ENCODE results near the gene ETV3.
A peak's percentile ranks its signal among the peaks of the same experiment; 100 is the strongest.

ETV3 gene

GRCh38 chr1:157142765-157143423 is 4.7 kb upstream of the ETV3 start:
- no peak for TF ChIP-seq Cebpa-rat (IDR thresholded peaks at IDR 0.05)
- Histone ChIP-seq H3K4me2 (no peak overlapping the region), H4K20me1 (peaks cover under 1% of the 10 kb centered on the region), H3K9me3 (no peaks in the 10 kb centered on the region), H3K9ac (no peak overlapping the region), H3K4me1 (peaks cover 9% of the 10 kb centered on the region), H3K36me3 (no peaks in the 10 kb centered on the region), H3K27me3 (no peaks in the 10 kb centered on the region), H3K4me3 (no peak overlapping the region), H3K27ac (no peak overlapping the region)

DNA sequence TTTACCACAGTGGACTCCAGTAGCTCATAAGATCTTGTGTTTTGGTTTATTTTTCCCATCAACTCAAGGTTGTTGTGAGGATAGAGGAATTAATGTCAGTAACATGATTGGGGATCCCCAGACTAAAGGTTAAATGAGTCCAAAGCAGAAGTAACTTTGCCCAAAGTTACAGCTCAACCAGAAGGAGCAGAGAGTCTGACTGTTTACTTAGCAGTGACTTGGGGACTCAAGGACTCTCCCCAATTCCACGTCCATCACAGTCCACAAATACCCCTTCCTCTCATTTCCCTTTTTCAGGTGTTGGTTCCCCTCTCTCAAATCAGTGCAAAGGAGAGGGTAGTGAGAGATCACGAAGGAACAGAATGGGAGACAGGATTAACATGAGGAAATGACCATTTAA is 4.0 kb upstream of the ETV3 start:
- no peaks in the 10 kb centered on the region for H3K27me3 ChIP-seq
- no peak overlapping the region for H3K9ac ChIP-seq
- peaks cover 8% of the 10 kb centered on the region for H4K20me1 ChIP-seq
- TF ChIP-seq Cebpa-rat (IDR thresholded peaks at IDR 0.05), result no peak
- no peaks in the 10 kb centered on the region for H3K9me3 ChIP-seq
- no peak overlapping the region for H3K27ac ChIP-seq
- H3K4me1 ChIP-seq, result peaks cover 9% of the 10 kb centered on the region
- H3K4me3 ChIP-seq, result no peak overlapping the region
- no peaks in the 10 kb centered on the region for H3K36me3 ChIP-seq
- H3K4me2 ChIP-seq, result no peak overlapping the region

- Histone ChIP-seq H3K27ac (no peak overlapping the region), H3K27me3 (no peaks in the 10 kb centered on the region), H3K4me1 (peaks cover 18% of the 10 kb centered on the region), H3K4me3 (no peak overlapping the region), H3K9ac (no peak overlapping the region), H4K20me1 (peaks cover 17% of the 10 kb centered on the region), H3K36me3 (0 out of 2 replicates have a peak, but pooled peaks cover under 1% of the 10 kb centered on the region), H3K4me2 (no peak overlapping the region), H3K9me3 (no peaks in the 10 kb centered on the region)
- no peak for TF ChIP-seq Cebpa-rat (IDR thresholded peaks at IDR 0.05)
These were observed 3.1 kb upstream of the ETV3 start for GRCh38 chr1:157141212-157141855.

DNA sequence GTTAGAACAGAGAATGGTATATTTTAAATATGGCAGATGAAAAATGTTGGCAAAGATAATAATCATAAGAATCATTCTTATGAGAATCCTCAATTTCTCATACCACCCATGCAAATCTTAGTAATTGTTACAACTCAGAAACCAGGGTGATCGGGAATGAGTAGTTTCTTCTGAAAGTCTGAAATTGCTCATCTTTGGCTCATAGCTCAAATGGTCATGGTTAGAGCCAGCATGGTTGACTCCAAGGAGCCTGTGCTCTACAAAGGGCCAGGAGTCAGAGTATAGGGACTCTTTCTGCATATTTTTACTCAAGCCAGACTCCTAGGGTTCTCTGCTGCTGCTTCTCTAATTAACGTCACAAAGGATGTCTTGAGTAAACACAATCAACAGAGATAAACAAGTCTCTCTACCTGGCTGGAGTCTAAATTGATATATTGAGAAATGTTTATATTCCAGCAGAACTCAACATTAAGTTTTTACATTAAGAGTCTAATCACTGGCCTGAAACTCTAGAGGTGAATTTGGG is 1.9 kb upstream of the ETV3 start:
- H3K27me3 ChIP-seq, result no peaks in the 10 kb centered on the region
- peaks cover 30% of the 10 kb centered on the region for H3K4me1 ChIP-seq
- H3K36me3 ChIP-seq, result peaks cover 12% of the 10 kb centered on the region
- H3K27ac ChIP-seq, result no peak overlapping the region
- no peaks in the 10 kb centered on the region for H3K9me3 ChIP-seq
- TF ChIP-seq Cebpa-rat (IDR thresholded peaks at IDR 0.05), result no peak
- peaks cover 29% of the 10 kb centered on the region for H4K20me1 ChIP-seq
- H3K9ac ChIP-seq, result no peak overlapping the region
- H3K4me3 ChIP-seq, result no peak overlapping the region
- no peak overlapping the region for H3K4me2 ChIP-seq

DNA sequence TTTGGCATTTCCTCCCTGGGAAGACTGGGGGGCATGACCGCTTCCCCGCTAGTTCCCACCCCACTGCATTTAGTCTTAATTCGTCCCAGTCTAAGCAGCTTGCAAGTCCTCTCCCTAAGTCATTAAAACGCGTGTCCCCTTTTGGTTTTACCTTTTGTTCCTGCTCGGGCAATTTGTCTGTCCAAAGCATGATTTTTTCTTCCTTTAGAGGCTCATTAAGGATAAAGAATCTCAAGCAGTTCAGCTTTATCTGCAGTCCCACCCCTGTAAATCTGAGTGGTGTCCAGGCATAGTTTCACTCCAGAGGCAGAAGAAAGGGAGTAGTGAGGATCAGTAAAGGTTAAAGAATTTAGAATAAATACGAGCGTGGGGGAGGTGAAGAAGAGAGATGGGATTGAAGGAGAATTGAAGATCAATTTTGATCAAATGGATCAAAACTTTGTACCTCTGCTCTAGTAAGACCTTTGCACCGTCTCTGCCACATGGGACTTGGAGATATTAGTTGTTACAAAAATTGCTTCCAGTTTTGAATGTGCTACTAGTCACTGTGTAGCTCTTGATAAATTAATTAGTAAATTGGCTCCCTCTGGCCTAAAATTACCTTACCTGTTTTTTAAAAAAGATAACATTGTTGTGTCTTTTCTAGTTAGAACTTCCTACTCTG is 989 bp upstream of the ETV3 start:
- Histone ChIP-seq H3K27ac (peak overlapping the region; percentile 94), H3K9ac (peak overlapping the region; percentile 88), H3K4me1 (peaks cover 39% of the 10 kb centered on the region), H3K27me3 (no peaks in the 10 kb centered on the region), H4K20me1 (peaks cover 38% of the 10 kb centered on the region), H3K9me3 (no peaks in the 10 kb centered on the region), H3K4me2 (peak overlapping the region; percentile 96), H3K4me3 (peak overlapping the region; percentile 91), H3K36me3 (peaks cover 22% of the 10 kb centered on the region)
- no peak for TF ChIP-seq Cebpa-rat (IDR thresholded peaks at IDR 0.05)

DNA sequence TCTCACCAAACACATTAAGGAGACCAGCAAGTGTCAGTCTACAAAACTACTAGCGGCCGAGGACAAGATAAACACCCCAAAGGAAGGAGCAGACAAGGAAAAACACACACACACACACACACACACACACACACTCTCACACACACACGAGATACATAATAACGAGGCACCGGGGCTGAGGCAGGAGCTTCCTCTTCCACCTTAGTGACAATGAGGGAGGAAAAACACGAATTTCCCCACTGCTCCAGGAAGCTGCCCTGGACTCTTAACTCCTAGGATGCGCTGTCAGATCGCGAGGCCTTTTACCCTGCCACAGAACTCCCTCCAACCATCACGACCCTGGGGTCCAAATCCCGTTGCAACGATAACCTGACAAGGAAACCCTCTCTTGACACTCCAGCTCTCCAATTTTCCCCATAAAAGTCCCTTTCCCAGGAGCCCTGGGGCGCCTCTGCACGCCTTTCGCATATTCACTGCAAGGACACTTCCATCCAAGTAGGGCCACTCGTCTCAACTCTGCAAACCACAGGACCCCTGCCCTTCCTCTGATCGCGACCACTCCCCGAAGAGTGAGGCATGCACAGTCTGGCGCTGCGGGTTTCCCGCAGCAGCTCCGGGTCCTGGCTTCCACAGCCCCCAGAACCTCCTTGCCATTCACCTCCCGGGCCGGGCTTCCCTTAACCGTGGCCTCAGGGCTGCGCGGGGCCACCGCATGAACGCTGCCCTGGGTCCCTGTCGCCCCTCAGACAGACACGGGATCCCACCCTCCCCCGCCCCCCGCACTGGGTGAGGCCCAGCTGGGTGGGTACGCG is 581 bp downstream of the ETV3 start:
- peaks cover 54% of the 10 kb centered on the region for H4K20me1 ChIP-seq
- peak overlapping the region; percentile 94 for H3K27ac ChIP-seq

GRCh38 chr1:157137046-157137407 is 1.2 kb downstream of the ETV3 start:
- peak overlapping the region; percentile 91 for H3K4me3 ChIP-seq
- H3K27ac ChIP-seq, result 0 out of 2 replicates have a peak overlapping the region, but pooled peaks have one; percentile 94
- H3K9ac ChIP-seq, result peak overlapping the region; percentile 88
- peaks cover 43% of the 10 kb centered on the region for H3K36me3 ChIP-seq
- TF ChIP-seq Cebpa-rat (IDR thresholded peaks at IDR 0.05), result no peak
- no peaks in the 10 kb centered on the region for H3K27me3 ChIP-seq
- peaks cover 61% of the 10 kb centered on the region for H3K4me1 ChIP-seq
- peak overlapping the region; percentile 96 for H3K4me2 ChIP-seq
- peaks cover 60% of the 10 kb centered on the region for H4K20me1 ChIP-seq
- no peaks in the 10 kb centered on the region for H3K9me3 ChIP-seq

More for the DNA sequence above, 581 bp downstream of the ETV3 start:
- Histone ChIP-seq H3K9ac (peak overlapping the region; percentile 88), H3K9me3 (no peaks in the 10 kb centered on the region), H3K4me3 (peak overlapping the region; percentile 91), H3K4me2 (peak overlapping the region; percentile 96), H3K4me1 (peaks cover 55% of the 10 kb centered on the region), H3K36me3 (peaks cover 37% of the 10 kb centered on the region), H3K27me3 (no peaks in the 10 kb centered on the region)
- TF ChIP-seq Cebpa-rat (IDR thresholded peaks at IDR 0.05), result no peak

- Histone ChIP-seq H3K27me3 (no peaks in the 10 kb centered on the region), H3K36me3 (peaks cover 52% of the 10 kb centered on the region), H3K27ac (no peak overlapping the region), H3K4me3 (no peak overlapping the region), H3K9me3 (no peaks in the 10 kb centered on the region), H3K4me2 (peak overlapping the region; percentile 96), H3K9ac (peak overlapping the region; percentile 88), H3K4me1 (peaks cover 62% of the 10 kb centered on the region), H4K20me1 (peaks cover 63% of the 10 kb centered on the region)
- TF ChIP-seq Cebpa-rat (IDR thresholded peaks at IDR 0.05), result no peak
These were observed 2.1 kb downstream of the ETV3 start for GRCh38 chr1:157136133-157136532.

DNA sequence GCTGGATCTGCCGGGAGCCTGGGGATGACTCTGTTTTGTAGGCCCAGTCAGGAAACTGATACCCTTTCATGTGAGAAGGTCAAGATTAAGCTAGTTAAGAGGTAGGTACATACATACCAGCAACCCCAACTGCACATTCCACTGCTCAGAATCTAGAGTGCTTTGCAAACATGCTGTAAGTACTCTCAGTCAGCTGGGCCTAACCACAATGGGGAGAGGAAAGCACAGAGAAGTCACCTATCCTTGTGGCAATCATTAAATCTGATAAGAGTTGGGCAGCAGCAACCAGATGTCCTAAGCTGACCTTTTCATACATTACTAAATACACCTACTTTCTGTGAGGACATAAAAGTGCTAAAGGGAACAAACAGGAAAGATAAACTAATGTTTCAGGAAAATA is 2.5 kb downstream of the ETV3 start:
- peaks cover 56% of the 10 kb centered on the region for H3K36me3 ChIP-seq
- H3K4me3 ChIP-seq, result no peak overlapping the region
- H3K9ac ChIP-seq, result no peak overlapping the region
- H4K20me1 ChIP-seq, result peaks cover 63% of the 10 kb centered on the region
- H3K27me3 ChIP-seq, result no peaks in the 10 kb centered on the region
- H3K4me2 ChIP-seq, result no peak overlapping the region
- no peak for TF ChIP-seq Cebpa-rat (IDR thresholded peaks at IDR 0.05)
- no peaks in the 10 kb centered on the region for H3K9me3 ChIP-seq
- H3K4me1 ChIP-seq, result peaks cover 62% of the 10 kb centered on the region
- H3K27ac ChIP-seq, result no peak overlapping the region

Data from BLaER1 (cell line).